Type B pancreatic cell (in vitro differentiated cells): ENCODE data around the gene RAPGEF6. TPM values are rescaled to one million over a fixed set of nuclear protein-coding genes. Genes with fewer than 3 reads are reported as not detected.

Experiments used
- DNase-seq: peaks from one replicate; pipeline ENCODE4 v3.0.0; 2021; ENCODE audit warnings: mixed read lengths; ENCODE audit not compliant: unreplicated experiment; ENCODE audit errors: extremely low spot score
- H3K27ac Mint-ChIP-seq: 2 replicates; pipeline ENCODE4 v1.8.0; 2021; ENCODE audit warnings: mild to moderate bottlenecking, mixed read lengths
- H3K27me3 Mint-ChIP-seq: 2 replicates; pipeline ENCODE4 v1.8.0; 2021; ENCODE audit warnings: mixed read lengths
- H3K36me3 Mint-ChIP-seq: 2 replicates; pipeline ENCODE4 v1.8.0; 2021; ENCODE audit warnings: mixed read lengths
- H3K4me1 Mint-ChIP-seq: one replicate; pipeline ENCODE4 v1.8.0; 2021; ENCODE audit warnings: mixed read lengths; ENCODE audit not compliant: unreplicated experiment
- H3K4me3 Mint-ChIP-seq: 2 replicates; pipeline ENCODE4 v1.8.0; 2021; ENCODE audit warnings: mild to moderate bottlenecking, mixed read lengths
- H3K9me3 Mint-ChIP-seq: 2 replicates; pipeline ENCODE4 v1.8.0; 2021; ENCODE audit warnings: mixed read lengths
- CTCF ChIP-seq: fragments of 200-600 bp; sonication (generic); conservative IDR thresholded peaks from 2 replicates; pipeline ENCODE4 v1.5.0; 2021; ENCODE audit warnings: antibody characterized with exemption, mild to moderate bottlenecking
- total RNA-seq: library from RNA; stranded (reverse); gene quantifications from 2 replicates; pipeline ENCODE4 v1.2.1, GENCODE V29; 2021; ENCODE audit warnings: low replicate concordance

RAPGEF6 gene
- total RNA-seq, 1 donor from 2014 or later = 23.4 TPM

GRCh38 chr5:131523500-131524185 is 111.4 kb downstream of the RAPGEF6 start:
- Mint-ChIP-seq H3K27me3 (no peaks in the 10 kb centered on the region), H3K4me3 (no peak overlapping the region), H3K4me1 (peaks cover 5% of the 10 kb centered on the region), H3K36me3 (no peaks in the 10 kb centered on the region), H3K27ac (no peak overlapping the region), H3K9me3 (no peaks in the 10 kb centered on the region)
- DNase-seq = no peak
- TF ChIP-seq CTCF = no peak

DNA sequence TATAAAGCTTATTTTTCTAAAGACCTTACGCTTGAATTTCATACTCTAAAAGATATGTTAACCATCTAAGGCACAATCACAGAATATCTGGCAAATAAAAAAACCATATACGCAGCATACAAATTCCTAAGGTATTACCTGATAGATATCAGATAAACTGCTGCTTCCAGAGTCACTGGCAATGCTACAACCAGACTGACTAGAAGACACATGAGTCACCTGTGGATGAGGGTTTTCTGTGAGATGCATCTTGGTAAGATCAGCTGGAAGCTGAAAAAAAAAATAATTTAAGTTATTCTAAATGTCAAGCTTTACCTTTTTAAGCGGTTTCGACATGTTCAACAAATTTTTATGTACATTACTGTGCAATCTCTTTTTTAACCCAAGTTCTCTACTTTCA is 113.8 kb downstream of the RAPGEF6 start:
- no peak overlapping the region for H3K27ac Mint-ChIP-seq
- DNase-seq = no peak
- H3K36me3 Mint-ChIP-seq = peaks cover 3% of the 10 kb centered on the region
- H3K9me3 Mint-ChIP-seq = no peaks in the 10 kb centered on the region
- H3K27me3 Mint-ChIP-seq = no peaks in the 10 kb centered on the region
- no peak for TF ChIP-seq CTCF
- peaks cover 5% of the 10 kb centered on the region for H3K4me1 Mint-ChIP-seq
- no peak overlapping the region for H3K4me3 Mint-ChIP-seq

DNA sequence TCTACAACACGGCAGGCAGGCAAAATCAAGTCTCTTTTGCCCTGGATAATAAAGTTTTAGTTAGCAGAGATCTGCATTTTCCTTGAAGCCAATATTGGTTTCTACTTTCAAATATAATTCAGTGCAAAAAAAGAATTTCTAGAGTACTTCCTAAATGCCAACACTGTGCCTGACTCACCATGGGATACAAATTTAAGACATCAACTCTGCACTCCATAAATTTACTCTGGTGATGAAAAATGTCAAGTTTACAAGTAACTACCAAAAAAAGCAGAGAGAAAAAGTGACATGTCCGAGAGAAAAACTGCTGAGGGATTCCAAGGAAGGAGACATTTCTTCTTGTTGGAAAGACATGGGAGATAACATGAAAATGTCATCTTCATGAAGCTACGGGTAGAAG is 119.7 kb downstream of the RAPGEF6 start:
- H3K27ac Mint-ChIP-seq = no peak overlapping the region
- H3K27me3 Mint-ChIP-seq = no peaks in the 10 kb centered on the region
- H3K4me3 Mint-ChIP-seq = no peak overlapping the region
- no peaks in the 10 kb centered on the region for H3K9me3 Mint-ChIP-seq
- no peak for TF ChIP-seq CTCF
- H3K4me1 Mint-ChIP-seq = no peaks in the 10 kb centered on the region
- no peak for DNase-seq
- peaks cover 5% of the 10 kb centered on the region for H3K36me3 Mint-ChIP-seq

DNA sequence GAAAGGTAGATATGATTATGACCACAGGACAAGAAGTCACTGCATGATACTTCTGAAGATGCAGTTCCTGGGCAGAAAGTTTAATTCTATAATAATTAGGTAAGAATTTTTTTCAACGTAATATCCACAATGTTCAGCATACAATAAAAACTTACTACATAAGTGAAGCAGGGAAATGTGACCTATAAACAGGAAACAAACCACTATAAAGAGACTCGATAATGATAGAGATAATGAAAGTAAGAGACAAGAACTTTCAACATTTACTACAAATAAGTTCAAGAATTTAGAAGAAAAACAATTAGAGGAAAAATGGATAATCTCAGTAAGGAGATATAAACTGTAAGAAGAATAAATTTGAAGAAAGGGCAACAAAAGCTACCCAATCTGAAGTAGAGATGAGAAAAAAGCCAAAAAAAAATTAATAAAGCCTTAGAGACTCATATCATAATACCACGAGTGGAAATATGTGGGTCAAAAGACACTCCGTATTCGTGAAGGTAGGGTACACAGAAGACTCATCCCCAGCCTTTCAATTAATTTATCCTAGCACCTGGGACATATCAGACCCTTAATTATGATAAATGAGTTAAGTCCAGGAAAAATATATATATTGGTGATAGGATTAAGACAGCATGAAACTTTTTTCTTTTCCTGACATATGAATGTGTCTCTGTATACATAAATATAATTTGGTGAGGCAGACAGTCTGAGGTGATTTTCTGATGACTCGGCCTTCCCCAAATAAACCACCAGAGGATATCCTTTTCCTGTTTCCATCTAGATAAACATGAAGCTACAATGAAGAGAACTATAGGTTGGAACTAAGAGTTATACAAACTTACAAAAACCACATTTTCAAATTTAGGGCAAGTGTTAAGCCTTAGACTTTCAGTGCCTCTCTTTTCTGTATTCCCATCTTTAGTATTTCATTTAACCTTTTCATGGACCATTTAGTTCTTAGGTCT is 120.4 kb downstream of the RAPGEF6 start:
- H3K27me3 Mint-ChIP-seq = no peaks in the 10 kb centered on the region
- H3K4me3 Mint-ChIP-seq = no peak overlapping the region
- no peak for TF ChIP-seq CTCF
- H3K27ac Mint-ChIP-seq = no peak overlapping the region
- no peaks in the 10 kb centered on the region for H3K4me1 Mint-ChIP-seq
- H3K9me3 Mint-ChIP-seq = no peaks in the 10 kb centered on the region
- no peak for DNase-seq
- H3K36me3 Mint-ChIP-seq = peaks cover 7% of the 10 kb centered on the region

GRCh38 chr5:131513780-131514179 is 121.2 kb downstream of the RAPGEF6 start:
- TF ChIP-seq CTCF = no peak
- Mint-ChIP-seq H3K4me1 (no peaks in the 10 kb centered on the region), H3K36me3 (peaks cover 7% of the 10 kb centered on the region), H3K9me3 (no peaks in the 10 kb centered on the region), H3K27me3 (no peaks in the 10 kb centered on the region), H3K27ac (no peak overlapping the region), H3K4me3 (no peak overlapping the region)
- no peak for DNase-seq
